Endometrial microvascular endothelial cells (primary cell): Measurements from ENCODE around the gene OPCML. TPM values are rescaled to one million over a fixed set of nuclear protein-coding genes. Genes with fewer than 3 reads are reported as not detected.

Source experiments
- in situ Hi-C: cut with HindIII; loops from 2 replicates; pipeline ENCODE4 v1.10.0; 2017; ENCODE audit warnings: low sequenced_read_pairs, low pct_unique_long_range_greater_than_20kb; ENCODE audit errors: inconsistent ontology term
- total RNA-seq: library from RNA; depleted of rRNA; stranded (reverse); fragments of >200 nt; gene quantifications from one replicate; pipeline ENCODE4 v1.2.3, GENCODE V29; 2015; ENCODE audit errors: inconsistent ontology term

OPCML gene
- total RNA-seq, 1 donor from 2014 or later, result not detected

- in situ Hi-C loops, result no loop called here
Measured at GRCh38 chr11:132793831-132794230, 738.5 kb downstream of the OPCML start.

- in situ Hi-C loops, result no loop called here
Measured at GRCh38 chr11:132792341-132793140, 739.8 kb downstream of the OPCML start.

GRCh38 chr11:132790971-132791370 is 741.3 kb downstream of the OPCML start:
- in situ Hi-C loops, result no loop called here

- in situ Hi-C loops, result no loop called here
Measured at GRCh38 chr11:132790466-132790865, 741.8 kb downstream of the OPCML start.

GRCh38 chr11:132788816-132789325 is 743.4 kb downstream of the OPCML start:
- in situ Hi-C loops, result no loop called here

GRCh38 chr11:132785878-132786277 is 746.4 kb downstream of the OPCML start:
- in situ Hi-C loops, result no loop called here

GRCh38 chr11:132784441-132784840 is 747.9 kb downstream of the OPCML start:
- in situ Hi-C loops, result no loop called here

- in situ Hi-C loops, result no loop called here
Measured at GRCh38 chr11:132782102-132782501, 750.2 kb downstream of the OPCML start.

- in situ Hi-C loops, result no loop called here
Measured at GRCh38 chr11:132780046-132780445, 752.3 kb downstream of the OPCML start.

GRCh38 chr11:132779497-132779896 is 752.8 kb downstream of the OPCML start:
- in situ Hi-C loops, result no loop called here

- in situ Hi-C loops, result no loop called here
Measured at GRCh38 chr11:132777067-132777975, 755.0 kb downstream of the OPCML start.

GRCh38 chr11:132773751-132774150 is 758.5 kb downstream of the OPCML start:
- in situ Hi-C loops, result no loop called here

- in situ Hi-C loops, result no loop called here
Measured at GRCh38 chr11:132772703-132773545, 759.4 kb downstream of the OPCML start.

GRCh38 chr11:132771746-132772145 is 760.6 kb downstream of the OPCML start:
- in situ Hi-C loops, result no loop called here

GRCh38 chr11:132770829-132771530 is 761.3 kb downstream of the OPCML start:
- in situ Hi-C loops, result no loop called here

GRCh38 chr11:132763503-132763902 is 768.8 kb downstream of the OPCML start:
- in situ Hi-C loops, result no loop called here

GRCh38 chr11:132755934-132756333 is 776.4 kb downstream of the OPCML start:
- in situ Hi-C loops, result no loop called here

- in situ Hi-C loops, result no loop called here
Measured at GRCh38 chr11:132751516-132752250, 780.6 kb downstream of the OPCML start.
